GM12878 (cell line): Measurements from ENCODE around the gene EPB41L2. TPM values are rescaled to one million over a fixed set of nuclear protein-coding genes. Genes with fewer than 3 reads are reported as not detected.

Source experiments
- ATAC-seq: fragments of 200-7000 bp; cut with Tn5 transposase; 3 replicates; pipeline ENCODE4 v1.9.1; 2020; ENCODE audit warnings: mild to moderate bottlenecking, moderate library complexity
- BruUV-seq: library from RNA; stranded (reverse); fragments of 400-500 nt; replicated peaks from 2 replicates; lab custom pipeline; 2021; lab: Mats Ljungman, UMichigan
- CTCF ChIA-PET: fragments of 300-600 bp; sonication (Branson Sonifier 250); formaldehyde crosslinking; extraction: SDS; loops from one replicate; lab custom pipeline; 2021; ENCODE audit warnings: inconsistent platforms; lab: Yijun Ruan, JAX
- POLR2A ChIA-PET: fragments of 350-600 bp; formaldehyde crosslinking; extraction: SDS; loops from one replicate; lab custom pipeline; 2021; ENCODE audit warnings: inconsistent platforms; lab: Charles Lee
- RAD21 ChIA-PET: fragments of 300-600 bp; sonication (Branson Sonifier 250); formaldehyde crosslinking; loops from one replicate; lab custom pipeline; 2023; ENCODE audit warnings: antibody characterized with exemption; ENCODE audit not compliant: unreplicated experiment; lab: Charles Lee
- SMC1A ChIA-PET: fragments of 300-600 bp; sonication (Branson Sonifier 250); formaldehyde crosslinking; loops from one replicate; lab custom pipeline; 2023; ENCODE audit not compliant: unreplicated experiment, uncharacterized antibody; lab: Charles Lee
- DNase-seq: peaks from one replicate; pipeline ENCODE4 v3.0.0-alpha.2; 2011; ENCODE audit warnings: low read depth, low spot score
- FAIRE-seq: peaks from 3 replicates; lab custom pipeline; 2011; peaks lifted over from hg19 to GRCh38; lab: Jason Lieb, UNC
- H2AFZ ChIP-seq: 2 replicates; pipeline ENCODE4 v1.6.0; 2011; ENCODE audit warnings: low read depth, low read length, control low read depth; ENCODE audit not compliant: control insufficient read depth
- H3K27ac ChIP-seq: 2 replicates; pipeline ENCODE4 v1.5.1; 2011; ENCODE audit warnings: control low read depth; ENCODE audit not compliant: control insufficient read depth, insufficient read depth
- H3K27me3 ChIP-seq, 2 experiments: replicated peaks in 1 of 2; 2 replicates each; pipeline versions ENCODE4 v1.6.0 to v1.6.1; 2011; ENCODE audit warnings: low read length in 1 of 2; ENCODE audit not compliant: control insufficient read depth in 2 of 2, insufficient read depth in 2 of 2
- H3K36me3 ChIP-seq, 2 experiments: 2 replicates each; pipeline ENCODE4 v1.5.1; 2011; ENCODE audit warnings: low read length in 1 of 2; ENCODE audit not compliant: control insufficient read depth in 2 of 2, insufficient read depth in 2 of 2
- H3K4me1 ChIP-seq: 2 replicates; pipeline ENCODE4 v1.6.1; 2011; ENCODE audit warnings: mild to moderate bottlenecking, low read length, moderate library complexity, mixed read lengths; ENCODE audit not compliant: control insufficient read depth, insufficient read depth
- H3K4me2 ChIP-seq: 2 replicates; pipeline ENCODE4 v1.6.0; 2011; ENCODE audit warnings: control low read depth; ENCODE audit not compliant: control insufficient read depth, insufficient read depth
- H3K4me3 ChIP-seq: fragments of 200-600 bp; sonication (generic); 2 replicates; pipeline ENCODE4 v1.5.1; 2016
- H3K79me2 ChIP-seq: 2 replicates; pipeline ENCODE4 v1.6.0; 2011; ENCODE audit warnings: low read length; ENCODE audit not compliant: control insufficient read depth, insufficient read depth
- H3K9ac ChIP-seq: 2 replicates; pipeline ENCODE4 v1.8.0; 2011; ENCODE audit warnings: low read length, control low read depth, mixed read lengths; ENCODE audit not compliant: control insufficient read depth, insufficient read depth
- H3K9me3 ChIP-seq: replicated peaks from 3 replicates; pipeline ENCODE4 v1.5.1; 2011; ENCODE audit warnings: mild to moderate bottlenecking, low read length; ENCODE audit not compliant: control insufficient read depth, insufficient read depth
- H4K20me1 ChIP-seq: 2 replicates; pipeline ENCODE4 v1.6.0; 2011; ENCODE audit not compliant: control insufficient read depth, insufficient read depth
- JUNB ChIP-seq: IDR thresholded peaks from 2 replicates; pipeline ENCODE4 v1.6.1; 2016; ENCODE audit warnings: antibody characterized with exemption, mild to moderate bottlenecking
- NFIC ChIP-seq: IDR thresholded peaks from 2 replicates; pipeline ENCODE4 v1.6.1; 2012; ENCODE audit warnings: low read depth, mild to moderate bottlenecking, inconsistent platforms, low read length, moderate library complexity
- SUPT20H ChIP-seq: IDR thresholded peaks from 2 replicates; pipeline ENCODE4 v1.6.1; 2011; ENCODE audit warnings: low read depth, mild to moderate bottlenecking, low read length, moderate library complexity, borderline replicate concordance; ENCODE audit not compliant: control insufficient read depth
- SUZ12 ChIP-seq: fragments of 200-600 bp; sonication (generic); IDR thresholded peaks from one replicate; pipeline ENCODE4 v1.6.1; 2018; ENCODE audit warnings: antibody characterized with exemption, mild to moderate bottlenecking; ENCODE audit not compliant: unreplicated experiment
- TCF12 ChIP-seq: IDR thresholded peaks from 2 replicates; pipeline ENCODE4 v1.6.1; 2011; ENCODE audit warnings: low read depth, mild to moderate bottlenecking, low read length
- WRNIP1 ChIP-seq: IDR thresholded peaks from 2 replicates; pipeline ENCODE4 v1.6.1; 2011; ENCODE audit warnings: low read depth, low read length, improper control_type of control experiment, borderline replicate concordance
- WGBS: methylation state at CpG from one replicate; pipeline ENCODE4 v1.1.6; 2016; ENCODE audit warnings: low lambda C conversion rate; ENCODE audit not compliant: insufficient replicate concordance, insufficient coverage; ENCODE audit errors: missing lambda C conversion rate; 5-methylcytosine and 5-hydroxymethylcytosine counted together
- in situ Hi-C: fragments of 300-500 bp; cut with MboI; formaldehyde crosslinking; loops from 9 replicates; pipeline ENCODE4 v1.14.3; 2018; ENCODE audit warnings: mixed read lengths
- intact Hi-C: fragments of 100-400 bp; cut with micrococcal nuclease; formaldehyde crosslinking; loops from one replicate; pipeline ENCODE4 v1.14.2; 2022; ENCODE audit not compliant: unreplicated experiment
- polyA plus RNA-seq, 11 experiments: library from polyadenylated mRNA; depleted of rRNA in 4 of 11; unstranded in 6 of 11; stranded (reverse) in 5 of 11; fragments of >200 nt; fragmentation: Nextera tagmentation in 4 of 11; fragmentation: Illumina TruSeq in 1 of 11; extraction: Ambion mirVana in 4 of 11; extraction: Trizol in 1 of 11; gene quantifications; 1 replicate in 1 of 11; 2 replicates in 10 of 11; pipeline versions ENCODE4 v1.2.1 to v1.2.3, GENCODE V29; 2011 to 2016; ENCODE audit warnings: inconsistent platforms in 2 of 11, missing spikeins in 2 of 11, low read depth in 1 of 11
- total RNA-seq, 4 experiments: library from RNA; depleted of rRNA in 3 of 4; stranded (reverse); fragments of >200 nt in 3 of 4; fragmentation: Illumina TruSeq in 1 of 4; extraction: Trizol in 1 of 4; gene quantifications; 2 replicates each; pipeline versions ENCODE4 v1.2.1 to v1.2.3, GENCODE V29; 2013 to 2021
- TF ChIP-seq, protein P1 (sequence below): fragments of 450-650 bp; formaldehyde crosslinking; IDR thresholded peaks from 2 replicates; pipeline ENCODE4 v1.5.0; 2022; ENCODE audit warnings: mild to moderate bottlenecking, missing genetic modification characterization

The EPB41L2 gene
- total and polyA plus RNA-seq, 10 of the 15 experiments (the other 5 are each of a cell fraction or from before 2014, with no cell fraction given): 7.4 to 41.6 (median 19.0) TPM

DNA sequence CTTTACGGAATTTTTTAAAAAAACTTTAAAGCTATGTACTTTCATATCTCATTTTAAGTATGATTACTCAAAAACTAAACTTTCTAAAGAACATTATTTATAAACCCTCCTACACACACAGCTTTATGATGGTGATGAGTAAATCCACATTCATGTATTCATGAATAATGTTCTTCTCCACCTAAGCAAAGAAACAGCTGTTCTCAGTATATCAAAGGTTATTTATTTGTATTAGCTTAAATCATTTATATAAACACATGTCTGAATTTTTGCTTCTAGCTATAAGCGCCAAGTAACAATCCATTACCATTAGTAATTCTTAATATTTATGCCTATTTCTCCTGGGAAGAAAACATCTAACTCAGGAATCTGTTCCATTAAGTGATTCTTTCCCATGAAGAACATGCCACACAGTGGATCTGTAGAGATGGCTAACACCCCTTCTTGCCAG lies 172.5 kb downstream of the EPB41L2 start:
- intact Hi-C loops: no loop called here
- Histone ChIP-seq H3K4me1 (no peaks in the 10 kb centered on the region), H3K27me3 (no peaks in the 10 kb centered on the region), H3K9me3 (no peaks in the 10 kb centered on the region), H4K20me1 (no peaks in the 10 kb centered on the region), H3K4me2 (no peak overlapping the region), H3K9ac (no peak overlapping the region), H3K27ac (no peak overlapping the region), H3K36me3 (peaks cover 0 to 4% of the 10 kb centered on the region in 2 experiments), H2AFZ (no peak overlapping the region), H3K4me3 (no peak overlapping the region), H3K79me2 (no peaks in the 10 kb centered on the region)
- RAD21 ChIA-PET: interaction anchor here (0.9 to 3.5 kb wide), 3 partner anchors 173 to 229 kb away, joined by 3 to 36 read pairs (median 3); no protein-coding TSS in a partner anchor
- DNase-seq (no peak), FAIRE-seq (no peak), ATAC-seq (no peak)
- POLR2A ChIA-PET: interaction anchor here (0.7 kb wide), 1 partner anchor 13 kb away, joined by 6 read pairs; no protein-coding TSS in a partner anchor
- 0 out of 2 replicates have a peak, but pooled peaks have one; percentile 13 for TF ChIP-seq JUNB
- TF ChIP-seq WRNIP1: no peak
- no peak for TF ChIP-seq SUZ12
- TF ChIP-seq NFIC: peak; percentile 42; the same call in 1 of the 2 replicates
- TF ChIP-seq, protein P1, sequence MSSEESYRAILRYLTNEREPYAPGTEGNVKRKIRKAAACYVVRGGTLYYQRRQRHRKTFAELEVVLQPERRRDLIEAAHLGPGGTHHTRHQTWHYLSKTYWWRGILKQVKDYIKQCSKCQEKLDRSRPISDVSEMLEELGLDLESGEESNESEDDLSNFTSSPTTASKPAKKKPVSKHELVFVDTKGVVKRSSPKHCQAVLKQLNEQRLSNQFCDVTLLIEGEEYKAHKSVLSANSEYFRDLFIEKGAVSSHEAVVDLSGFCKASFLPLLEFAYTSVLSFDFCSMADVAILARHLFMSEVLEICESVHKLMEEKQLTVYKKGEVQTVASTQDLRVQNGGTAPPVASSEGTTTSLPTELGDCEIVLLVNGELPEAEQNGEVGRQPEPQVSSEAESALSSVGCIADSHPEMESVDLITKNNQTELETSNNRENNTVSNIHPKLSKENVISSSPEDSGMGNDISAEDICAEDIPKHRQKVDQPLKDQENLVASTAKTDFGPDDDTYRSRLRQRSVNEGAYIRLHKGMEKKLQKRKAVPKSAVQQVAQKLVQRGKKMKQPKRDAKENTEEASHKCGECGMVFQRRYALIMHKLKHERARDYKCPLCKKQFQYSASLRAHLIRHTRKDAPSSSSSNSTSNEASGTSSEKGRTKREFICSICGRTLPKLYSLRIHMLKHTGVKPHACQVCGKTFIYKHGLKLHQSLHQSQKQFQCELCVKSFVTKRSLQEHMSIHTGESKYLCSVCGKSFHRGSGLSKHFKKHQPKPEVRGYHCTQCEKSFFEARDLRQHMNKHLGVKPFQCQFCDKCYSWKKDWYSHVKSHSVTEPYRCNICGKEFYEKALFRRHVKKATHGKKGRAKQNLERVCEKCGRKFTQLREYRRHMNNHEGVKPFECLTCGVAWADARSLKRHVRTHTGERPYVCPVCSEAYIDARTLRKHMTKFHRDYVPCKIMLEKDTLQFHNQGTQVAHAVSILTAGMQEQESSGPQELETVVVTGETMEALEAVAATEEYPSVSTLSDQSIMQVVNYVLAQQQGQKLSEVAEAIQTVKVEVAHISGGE (CRISPR knock-in tag): no peak
- no peak for TF ChIP-seq TCF12
- no peak for TF ChIP-seq SUPT20H
- CTCF ChIA-PET: interaction anchor here (0.6 to 15.9 kb wide), 5 partner anchors 14 to 1659 kb away, joined by 3 to 365 read pairs (median 4); no protein-coding TSS in a partner anchor
- BruUV-seq: no TSS peak
- in situ Hi-C loops: no loop called here
- WGBS: 59% methylated on average over 2 of the region's 2 CpGs
- SMC1A ChIA-PET: interaction anchor here (0.5 to 17.6 kb wide), 11 partner anchors 9 to 319 kb away, joined by 3 to 301 read pairs (median 3); no protein-coding TSS in a partner anchor
